DMS 273 treated with DMSO at 0.1 percent for 48 hours (cell line): Measurements from ENCODE around the gene CCDC27.
A peak's percentile ranks its signal among the peaks of the same experiment; 100 is the strongest.
"Not testable (repeated sequence)": the region's sequence is repeated elsewhere in the genome, so short reads cannot be mapped to it uniquely, and the experiment has no call there.

Experiments
- DNase-seq: peaks from one replicate; lab custom pipeline; 2025; lab: John Stamatoyannopoulos, UW

CCDC27 gene

GRCh38 chr1:3795453-3796214 is 43.4 kb downstream of the CCDC27 start:
- DNase-seq: no peak

- peak; percentile 78 for DNase-seq
These were observed 44.2 kb downstream of the CCDC27 start, which contains the start of gene LRRC47 for GRCh38 chr1:3796215-3797061. LRRC47 (minus strand) TSS chr1:3796498; CDS start chr1:3796476, 22 bp downstream.

GRCh38 chr1:3799976-3800685 is 47.9 kb downstream of the CCDC27 start:
- peak; percentile 41 for DNase-seq

DNA sequence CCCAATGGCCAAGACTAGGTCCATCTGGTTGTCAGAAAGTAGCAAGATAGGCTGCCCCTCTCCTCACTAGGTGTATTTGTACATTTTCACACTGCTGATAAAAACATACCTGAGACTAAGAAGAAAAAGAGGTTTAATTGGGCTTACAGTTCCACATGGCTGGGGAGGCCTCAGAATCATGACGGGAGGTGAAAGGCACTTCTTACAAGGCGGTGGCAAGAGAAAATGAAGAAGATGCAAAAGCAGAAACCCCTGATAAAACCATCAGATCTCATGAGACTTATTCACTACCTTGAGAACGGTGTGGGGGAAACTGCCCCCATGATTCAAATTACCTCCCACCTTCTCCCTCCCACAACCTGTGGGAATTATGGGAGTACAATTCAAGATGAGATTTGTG is 48.5 kb downstream of the CCDC27 start:
- DNase-seq: not testable (repeated sequence)

- DNase-seq: no peak
These were observed 51.8 kb downstream of the CCDC27 start for GRCh38 chr1:3803905-3804626.

GRCh38 chr1:3804627-3804944 is 52.3 kb downstream of the CCDC27 start:
- not testable (repeated sequence) for DNase-seq

DNA sequence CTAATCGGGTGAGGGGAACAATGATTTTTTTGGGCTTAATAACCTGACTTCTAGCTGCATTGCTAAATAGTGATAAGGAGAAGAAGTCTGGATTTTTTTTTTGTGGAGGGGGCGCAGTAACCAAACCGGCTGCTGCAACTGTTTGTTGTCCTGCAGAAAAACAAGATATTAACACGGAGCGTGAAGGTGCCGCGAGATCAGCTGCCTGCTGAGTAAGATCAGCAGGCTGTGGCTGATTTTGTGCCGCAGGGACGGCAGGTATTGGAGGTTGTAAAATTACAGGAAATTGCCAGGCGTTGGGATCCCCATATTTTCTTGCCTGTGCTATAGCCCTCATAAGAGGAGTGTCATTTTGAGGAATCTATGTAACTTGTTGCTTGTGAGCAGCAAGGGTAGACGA is 52.8 kb downstream of the CCDC27 start:
- DNase-seq: no peak

- no peak for DNase-seq
These were observed 55.5 kb downstream of the CCDC27 start for GRCh38 chr1:3807769-3808168.

- no peak for DNase-seq
These were observed 57.4 kb downstream of the CCDC27 start for GRCh38 chr1:3809680-3810079.

GRCh38 chr1:3810149-3810761 is 58.0 kb downstream of the CCDC27 start:
- DNase-seq: not testable (repeated sequence)

DNA sequence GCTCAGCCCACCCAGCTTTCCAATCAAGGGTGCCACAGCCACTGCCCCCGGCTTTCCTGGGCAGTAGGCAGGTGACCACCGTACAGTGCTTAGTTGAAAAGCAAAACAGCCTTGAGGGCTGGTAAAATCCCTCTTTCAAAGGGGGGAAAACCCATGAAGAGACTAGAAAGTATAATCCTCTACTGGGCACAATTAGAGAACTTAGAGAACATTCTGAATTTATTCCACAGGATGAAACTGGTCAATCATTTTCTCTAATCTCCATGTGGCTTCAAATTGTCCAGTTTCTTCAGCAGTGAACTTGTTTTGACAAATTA is 59.3 kb downstream of the CCDC27 start:
- no peak for DNase-seq

DNA sequence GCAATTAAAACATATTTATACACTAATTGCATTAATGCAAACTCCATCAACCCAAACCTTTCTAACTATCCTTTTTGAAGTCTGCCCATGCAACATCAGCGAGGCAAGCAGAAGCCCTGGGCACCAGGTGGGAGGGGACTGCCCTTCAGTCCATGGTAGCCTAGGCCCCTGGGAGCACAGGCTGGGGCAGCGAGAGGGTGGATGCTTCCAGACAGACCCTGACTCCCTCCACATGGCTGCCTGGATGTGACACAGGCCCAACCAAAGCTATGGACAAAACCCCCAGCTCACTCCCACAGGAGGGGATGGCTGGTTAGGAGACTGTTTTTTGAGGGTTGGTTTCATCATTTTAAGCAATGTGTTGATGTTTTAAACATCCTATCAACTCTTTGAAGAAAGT is 61.8 kb downstream of the CCDC27 start:
- no peak for DNase-seq

DNA sequence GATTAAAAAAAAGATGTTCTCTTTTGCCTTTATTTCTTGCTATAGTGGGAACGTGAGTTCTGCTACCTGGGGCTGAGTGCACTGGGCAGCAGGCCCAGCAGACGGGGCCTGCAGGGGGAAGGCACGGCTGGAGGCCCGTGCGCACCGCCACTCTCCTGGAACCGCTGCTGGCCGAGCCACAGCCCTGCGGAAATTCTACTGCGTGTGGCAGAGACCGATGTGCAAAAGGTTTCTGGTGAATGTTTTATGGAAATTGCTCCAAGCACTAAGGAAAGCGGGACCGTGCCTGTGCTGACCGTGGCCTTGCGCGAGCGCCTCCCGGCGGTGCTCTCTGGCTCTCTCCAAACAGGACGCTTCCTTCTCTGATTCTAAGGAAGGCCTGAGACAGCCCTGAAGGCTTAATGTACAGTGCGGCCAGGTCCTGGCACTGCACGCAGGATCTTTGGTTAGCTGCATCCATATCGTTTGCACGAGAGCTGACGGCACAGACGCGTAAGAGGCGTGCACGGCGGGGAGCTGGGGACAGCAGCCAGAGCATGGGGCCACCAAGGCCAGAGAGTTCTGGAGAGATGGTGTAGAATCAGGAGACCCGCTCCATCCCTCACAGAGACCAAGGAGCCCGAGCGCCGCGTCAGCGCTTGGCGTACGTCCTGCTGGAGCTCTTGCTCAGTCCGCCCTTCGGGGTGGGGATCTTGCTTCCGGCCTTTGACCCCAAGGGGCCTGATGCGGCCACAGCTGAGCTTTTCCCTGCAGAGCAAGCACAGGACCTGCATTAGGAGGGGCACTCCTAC is 62.7 kb downstream of the CCDC27 start:
- no peak for DNase-seq

GRCh38 chr1:3816331-3817137 is 64.3 kb downstream of the CCDC27 start:
- no peak for DNase-seq

DNA sequence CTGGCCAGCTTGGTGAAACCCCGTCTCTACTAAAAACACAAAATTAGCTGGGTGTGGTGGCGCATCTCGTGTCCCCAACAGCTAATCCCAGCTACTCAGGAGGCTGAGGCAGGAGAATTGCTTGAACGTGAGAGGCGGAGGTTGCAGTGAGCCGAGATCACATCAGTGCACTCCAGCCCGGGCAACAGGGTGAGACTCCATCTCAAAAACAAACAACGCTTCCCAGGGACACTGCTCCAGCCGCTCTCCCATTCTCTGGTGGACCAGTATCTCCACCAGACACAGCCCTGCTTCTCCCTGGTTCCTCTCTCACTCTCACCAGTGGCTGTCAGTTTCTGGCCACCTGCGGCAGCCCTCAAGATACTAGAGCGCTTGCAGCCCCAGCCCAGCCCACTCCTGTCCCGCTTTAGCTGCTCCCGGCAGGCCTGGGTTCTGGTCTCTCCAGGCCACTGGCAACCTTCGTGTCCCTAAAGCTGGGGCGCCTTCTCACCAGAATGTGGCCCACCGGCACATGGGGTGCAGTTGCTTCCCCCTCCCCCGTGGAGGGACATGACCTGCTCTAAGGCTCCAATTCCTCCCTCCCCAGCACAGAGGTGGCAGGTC is 65.0 kb downstream of the CCDC27 start:
- DNase-seq: no peak

- no peak for DNase-seq
These were observed 65.8 kb downstream of the CCDC27 start for GRCh38 chr1:3817821-3818597.

DNA sequence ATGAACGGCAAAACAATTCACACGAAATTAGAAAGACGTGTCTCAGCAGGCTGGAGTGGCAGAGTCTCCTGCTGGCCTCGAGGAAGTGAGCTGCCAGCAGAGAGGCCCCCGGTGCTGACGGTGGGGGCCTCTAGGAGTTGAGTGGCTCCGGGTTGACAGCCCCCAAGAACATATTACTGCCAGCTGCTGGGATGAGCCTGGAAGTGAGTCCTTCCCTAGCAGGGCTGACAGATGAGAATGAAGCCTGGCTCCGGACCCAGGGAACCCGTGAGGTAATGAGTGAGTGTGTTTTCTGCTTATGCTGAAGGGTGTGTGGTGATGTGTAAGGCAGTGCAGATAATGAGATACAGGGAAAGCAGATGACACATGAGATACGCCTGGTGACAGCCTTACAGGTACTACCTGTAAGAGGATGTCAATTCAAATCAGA is 67.5 kb downstream of the CCDC27 start:
- no peak for DNase-seq

- no peak for DNase-seq
These were observed 68.1 kb downstream of the CCDC27 start for GRCh38 chr1:3820316-3820715.

DNA sequence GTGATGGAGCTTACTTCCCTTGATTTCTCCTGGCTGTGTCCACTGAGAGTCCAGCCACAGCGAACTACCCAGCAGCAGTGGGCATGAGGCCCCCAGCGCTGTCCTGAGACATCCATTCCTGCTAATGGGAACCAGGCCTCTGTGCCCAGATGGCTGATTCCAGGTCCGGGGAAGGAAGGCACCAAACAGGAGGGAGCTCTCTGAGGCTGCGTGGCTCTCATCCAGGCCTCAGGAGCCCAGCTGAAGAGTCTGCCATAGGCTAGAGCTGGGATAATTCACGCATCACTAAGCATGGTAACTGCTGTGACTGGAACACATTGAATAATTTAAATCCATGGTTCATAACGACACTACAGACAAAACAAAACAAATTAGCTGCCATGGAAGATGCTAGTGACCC is 68.8 kb downstream of the CCDC27 start:
- peak; percentile 74 for DNase-seq
